Activated CD4-positive, alpha-beta T cell treated with anti-CD3 and anti-CD28 coated beads, Interleukin-2, amount 50 U/mL, for 4 hours (primary cell): ENCODE measurements around the gene FBLN5.
"Not testable (repeated sequence)": the region's sequence is repeated elsewhere in the genome, so short reads cannot be mapped to it uniquely, and the experiment has no call there.

ENCODE experiments used
- DNase-seq, 2 experiments: peaks; one replicate each; pipeline ENCODE4 v3.0.0-alpha.2; 2020

FBLN5 gene

GRCh38 chr14:91858536-91859275, 88.8 kb downstream of the FBLN5 start:
- DNase-seq, result no peak

GRCh38 chr14:91857614-91858013, 89.9 kb downstream of the FBLN5 start:
- no peak for DNase-seq

GRCh38 chr14:91854327-91854934, 93.1 kb downstream of the FBLN5 start:
- DNase-seq, result no peak

DNA sequence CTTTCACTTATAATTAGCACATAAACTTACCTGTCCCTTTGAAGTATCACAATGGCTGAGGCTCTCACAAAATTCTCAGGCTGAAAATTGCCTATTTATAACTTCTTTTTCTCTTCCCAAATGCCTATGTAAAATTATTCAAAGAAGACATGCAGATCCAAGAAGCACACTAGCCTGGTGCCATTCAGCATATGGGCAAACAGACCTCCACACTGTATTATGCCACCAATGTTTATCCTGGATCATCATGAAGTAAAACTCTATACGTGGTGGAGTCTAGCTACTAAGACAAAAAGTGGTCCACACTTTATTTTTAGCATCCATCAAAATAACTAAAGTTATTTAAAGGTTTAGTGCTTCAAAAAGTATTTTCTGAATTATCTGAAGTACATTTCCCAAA, 95.9 kb downstream of the FBLN5 start:
- no peak for DNase-seq

DNA sequence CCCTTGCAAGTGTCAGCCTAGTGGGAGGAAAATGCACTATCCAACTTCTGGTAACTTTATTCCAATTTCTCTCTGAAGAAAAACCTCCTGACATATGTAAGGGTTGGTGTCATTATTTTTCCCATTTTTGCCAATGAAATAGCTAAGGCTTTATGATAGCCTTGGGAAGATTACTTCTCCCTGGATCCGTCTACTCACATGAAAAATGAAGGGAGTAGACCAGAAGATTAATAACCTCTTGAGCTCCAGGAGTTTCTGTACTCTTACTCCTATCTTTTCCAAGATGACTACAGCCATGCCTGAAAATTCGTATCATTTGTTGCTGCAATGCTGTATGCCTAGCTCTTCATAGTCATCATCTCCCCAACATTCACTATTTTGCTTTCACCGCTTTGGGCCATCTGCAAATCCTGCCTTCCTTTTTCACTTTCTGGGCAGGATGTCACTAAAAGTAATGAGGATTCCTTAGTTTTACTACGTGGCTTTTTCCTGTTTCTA, 98.9 kb downstream of the FBLN5 start:
- no peak for DNase-seq

GRCh38 chr14:91847693-91848092, 99.8 kb downstream of the FBLN5 start:
- DNase-seq, result no peak

DNA sequence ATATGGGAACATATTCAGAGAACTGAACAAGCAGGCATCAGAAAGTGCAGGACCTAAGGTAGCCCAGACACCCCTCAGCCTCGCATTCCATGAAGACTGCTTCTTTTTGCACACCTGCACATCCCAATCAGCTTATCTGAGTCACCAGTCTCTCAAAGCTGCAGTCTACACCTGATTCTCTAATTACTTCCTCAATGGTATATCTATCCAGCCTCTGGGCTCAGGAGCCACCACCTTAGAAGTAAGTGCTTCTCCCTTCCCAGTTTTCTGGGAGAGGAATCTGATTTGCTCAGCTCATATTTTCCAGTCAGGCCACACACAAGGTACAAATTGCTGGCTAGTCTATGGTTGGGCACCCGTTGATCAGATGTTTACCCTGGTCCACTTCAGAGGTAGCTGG, 101.8 kb downstream of the FBLN5 start:
- no peak for DNase-seq

- DNase-seq, result not testable (repeated sequence)
These were observed 102.4 kb downstream of the FBLN5 start for GRCh38 chr14:91845056-91845455.

DNA sequence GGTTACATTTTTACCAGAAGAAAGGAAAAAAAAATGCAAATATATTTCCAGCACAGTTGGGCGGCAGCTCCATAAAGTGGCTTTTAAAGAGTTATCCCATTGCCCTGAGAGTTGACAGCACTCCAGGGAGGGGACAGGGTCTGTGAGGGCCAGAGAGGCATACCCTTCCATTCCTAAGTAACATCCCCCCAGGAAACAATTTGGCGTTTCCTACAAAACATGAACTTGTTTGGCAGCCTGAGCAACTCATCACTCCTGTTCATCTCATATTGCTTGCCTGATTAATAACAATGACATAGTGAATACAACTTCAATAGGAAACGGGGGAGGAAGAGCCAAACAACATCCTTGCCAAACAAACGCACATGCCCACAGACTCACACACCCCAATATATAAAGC, 103.5 kb downstream of the FBLN5 start:
- DNase-seq, result no peak

DNA sequence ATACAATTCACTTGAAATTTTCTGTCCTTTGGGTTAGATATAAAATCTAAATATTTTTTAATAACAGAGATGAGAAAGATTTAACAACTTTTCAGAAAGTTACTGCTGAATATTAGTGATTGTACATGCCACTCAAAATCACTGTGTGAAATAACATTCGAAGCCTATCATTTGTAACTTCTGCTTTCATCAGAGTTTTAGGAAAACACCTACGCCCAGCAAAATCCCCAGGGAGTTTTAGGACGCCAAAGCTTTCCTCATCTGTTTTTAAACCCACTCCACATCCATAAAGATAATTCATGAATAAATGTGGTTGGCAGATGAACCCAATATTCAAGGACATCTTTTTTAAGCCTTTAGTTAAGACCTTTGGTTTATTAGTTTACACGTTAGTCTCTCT, 104.1 kb downstream of the FBLN5 start:
- no peak for DNase-seq

GRCh38 chr14:91841065-91841464, 106.4 kb downstream of the FBLN5 start:
- DNase-seq, result no peak

GRCh38 chr14:91839749-91840148, 107.7 kb downstream of the FBLN5 start:
- DNase-seq, result no peak

- no peak for DNase-seq
These were observed 110.4 kb downstream of the FBLN5 start for GRCh38 chr14:91837076-91837475.

DNA sequence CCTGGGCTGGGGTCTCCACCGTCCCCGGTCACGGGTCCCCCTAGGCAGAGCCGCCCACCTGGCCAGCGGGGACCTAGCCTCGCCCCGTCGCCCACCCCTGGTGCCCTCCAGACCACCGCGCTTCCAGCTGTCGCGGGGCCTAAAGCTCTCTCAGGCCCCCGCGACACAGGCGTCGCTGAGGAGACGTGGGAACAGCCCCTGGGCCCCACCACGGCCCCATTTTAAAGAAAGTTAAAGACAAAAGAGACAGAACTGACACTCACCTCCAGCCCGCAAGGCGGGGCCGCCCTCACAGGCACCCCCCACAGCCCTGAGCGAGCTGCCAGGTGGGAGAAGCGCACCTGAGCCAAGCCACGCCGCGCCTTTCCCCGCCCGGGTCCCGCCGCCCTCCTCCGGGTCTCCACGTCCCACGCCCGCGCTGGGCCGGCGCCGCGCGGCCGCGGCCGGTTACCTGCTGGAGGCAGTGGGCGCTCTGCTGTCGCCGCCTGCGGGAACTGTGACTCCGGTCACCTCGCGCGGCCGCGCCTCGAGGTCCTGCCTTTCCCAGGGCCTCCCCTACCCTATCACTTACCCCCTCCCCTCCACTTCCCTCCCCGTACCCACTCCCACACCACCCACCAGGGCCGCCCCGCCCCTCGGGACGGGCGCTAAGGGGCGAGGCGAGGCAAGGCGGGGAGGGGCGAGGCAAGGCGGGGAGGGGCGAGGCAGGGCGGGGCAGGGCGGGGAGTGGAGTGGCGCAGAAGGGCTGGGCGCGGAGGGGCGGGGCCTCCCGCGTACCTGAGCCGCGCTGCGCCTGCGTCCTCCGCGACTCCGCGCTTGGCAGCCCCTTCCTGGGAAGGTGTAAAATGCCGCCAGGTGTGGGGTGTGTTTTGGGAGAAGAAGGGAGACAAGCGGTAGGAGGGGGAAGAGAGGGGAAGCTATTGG, 111.3 kb downstream of the FBLN5 start:
- peak; percentile 89 to 93 for DNase-seq

DNA sequence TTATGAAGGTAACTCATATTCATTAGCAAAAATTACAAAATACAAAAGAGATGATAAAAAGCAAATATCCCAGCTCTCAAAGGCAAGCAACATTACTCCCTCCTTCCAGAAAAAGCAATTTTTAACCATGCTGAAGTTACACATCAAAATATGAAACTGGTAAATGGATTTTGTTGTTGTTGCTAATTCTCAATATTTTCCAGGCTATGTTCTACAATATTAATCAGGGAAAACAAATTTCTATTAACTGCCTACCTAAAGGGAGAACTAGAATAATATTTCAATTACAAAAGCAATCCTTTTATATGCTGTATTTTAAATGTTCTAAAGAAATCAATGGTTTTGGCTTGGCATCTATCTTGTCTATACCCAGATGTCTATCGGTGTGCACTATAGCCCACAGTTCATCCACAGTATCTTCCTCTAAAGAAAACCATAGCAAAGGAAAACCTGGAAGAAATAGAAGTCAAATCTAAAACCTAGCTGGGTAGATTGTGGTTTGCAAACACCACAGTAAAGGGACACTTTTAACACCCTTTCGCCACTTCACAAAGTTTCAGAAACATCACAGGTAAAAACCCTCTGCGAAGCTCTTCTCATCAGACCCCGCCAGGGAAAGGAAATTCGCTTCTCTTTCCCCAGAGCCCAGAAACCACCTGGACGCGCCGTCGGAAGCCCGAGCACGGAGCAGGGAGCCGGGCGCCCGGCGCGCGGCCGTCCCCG, 112.1 kb downstream of the FBLN5 start:
- no peak for DNase-seq

DNA sequence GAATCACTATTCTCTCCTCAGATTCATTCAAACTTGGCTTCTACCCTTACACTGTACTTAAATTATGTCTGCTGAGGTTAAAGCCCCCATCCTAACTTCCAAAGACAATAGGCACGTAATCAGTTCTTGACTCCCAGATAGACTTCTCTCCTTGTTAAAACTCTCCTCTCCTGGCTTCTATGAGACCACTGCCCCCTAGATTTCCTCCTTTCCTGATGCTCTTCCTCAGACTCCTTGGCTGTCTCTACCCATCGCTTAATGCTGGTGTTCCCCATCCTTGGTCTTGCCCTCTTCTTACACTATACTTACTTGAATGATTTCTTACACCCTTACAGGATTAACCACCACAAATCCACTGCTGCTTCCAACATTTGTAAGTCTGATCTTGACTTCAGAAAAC, 112.9 kb downstream of the FBLN5 start:
- no peak for DNase-seq

GRCh38 chr14:91831337-91831736, 116.2 kb downstream of the FBLN5 start:
- DNase-seq, result no peak

DNA sequence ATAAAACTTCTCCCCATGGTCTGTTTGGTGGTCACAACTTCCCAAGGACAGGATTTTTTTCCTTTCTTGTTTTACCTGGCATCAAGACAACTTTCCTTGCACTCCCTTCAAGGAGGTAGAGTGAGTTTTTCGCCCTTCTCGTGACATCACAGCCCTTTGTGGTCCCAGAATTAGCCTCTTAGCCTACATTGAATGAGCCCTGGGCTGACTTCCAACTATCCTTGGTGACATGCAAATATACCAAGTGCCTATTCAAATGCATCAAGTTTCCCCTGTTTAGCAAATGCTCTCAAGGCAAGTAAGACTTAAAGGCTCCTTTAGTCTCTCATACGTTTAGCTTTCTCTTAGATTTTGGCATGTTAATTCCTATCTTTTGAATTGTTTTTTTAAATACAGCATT, 116.7 kb downstream of the FBLN5 start:
- DNase-seq, result no peak

DNA sequence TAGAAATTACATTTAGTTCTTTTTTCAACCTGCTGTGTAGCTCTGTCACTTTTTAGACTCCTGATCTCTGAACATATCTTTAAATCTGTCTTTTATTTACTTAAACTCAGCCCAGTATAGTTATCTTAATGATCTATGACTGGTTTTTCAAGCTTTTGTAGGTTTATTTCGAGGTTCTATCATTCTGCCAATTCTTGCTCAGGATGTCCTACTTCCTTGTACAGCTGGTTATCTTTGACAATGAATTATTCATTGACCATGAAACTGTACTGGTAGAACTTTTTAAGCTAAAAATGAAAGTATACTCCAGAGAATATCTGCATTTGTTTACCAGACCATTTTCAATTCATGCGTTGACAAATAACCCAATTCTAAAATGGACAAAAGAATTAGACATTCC, 118.0 kb downstream of the FBLN5 start:
- no peak for DNase-seq

GRCh38 chr14:91827746-91828145, 119.7 kb downstream of the FBLN5 start:
- DNase-seq, result no peak
